Activated naive CD4-positive, alpha-beta T cell treated with anti-CD3 and anti-CD28 coated beads, Interleukin-2, amount 50 U/mL, for 72 hours (primary cell): ENCODE measurements around the gene TP53I13. TPM values are rescaled to one million over a fixed set of nuclear protein-coding genes. Genes with fewer than 3 reads are reported as not detected.

Experiments used
- ATAC-seq, 2 donors: fragments of 150-1000 bp; cut with Tn5 transposase; 2 replicates each; pipeline ENCODE4 v1.10.0; 2021; ENCODE audit warnings: mild to moderate bottlenecking in 2 of 2, moderate library complexity in 2 of 2
- DNase-seq, 2 donors: peaks; one replicate each; pipeline ENCODE4 v3.0.0; 2021 to 2022; ENCODE audit warnings: low spot score in 2 of 2
- H3K27ac Mint-ChIP-seq, 2 donors: one replicate each; pipeline ENCODE4 v1.8.0; 2022; ENCODE audit warnings: mild to moderate bottlenecking in 2 of 2, mixed read lengths in 2 of 2
- H3K36me3 Mint-ChIP-seq, 2 donors: one replicate each; pipeline ENCODE4 v1.8.0; 2022; ENCODE audit warnings: mixed read lengths in 2 of 2
- H3K9me3 Mint-ChIP-seq, 2 donors: one replicate each; pipeline ENCODE4 v1.8.0; 2022; ENCODE audit warnings: mixed read lengths in 2 of 2
- total RNA-seq, 2 donors: library from RNA; stranded (reverse); gene quantifications; one replicate each; pipeline ENCODE4 v1.2.3, GENCODE V29; 2022

TP53I13 gene
- total RNA-seq, 2 donors from 2014 or later = 29.9 to 52.1 TPM

DNA sequence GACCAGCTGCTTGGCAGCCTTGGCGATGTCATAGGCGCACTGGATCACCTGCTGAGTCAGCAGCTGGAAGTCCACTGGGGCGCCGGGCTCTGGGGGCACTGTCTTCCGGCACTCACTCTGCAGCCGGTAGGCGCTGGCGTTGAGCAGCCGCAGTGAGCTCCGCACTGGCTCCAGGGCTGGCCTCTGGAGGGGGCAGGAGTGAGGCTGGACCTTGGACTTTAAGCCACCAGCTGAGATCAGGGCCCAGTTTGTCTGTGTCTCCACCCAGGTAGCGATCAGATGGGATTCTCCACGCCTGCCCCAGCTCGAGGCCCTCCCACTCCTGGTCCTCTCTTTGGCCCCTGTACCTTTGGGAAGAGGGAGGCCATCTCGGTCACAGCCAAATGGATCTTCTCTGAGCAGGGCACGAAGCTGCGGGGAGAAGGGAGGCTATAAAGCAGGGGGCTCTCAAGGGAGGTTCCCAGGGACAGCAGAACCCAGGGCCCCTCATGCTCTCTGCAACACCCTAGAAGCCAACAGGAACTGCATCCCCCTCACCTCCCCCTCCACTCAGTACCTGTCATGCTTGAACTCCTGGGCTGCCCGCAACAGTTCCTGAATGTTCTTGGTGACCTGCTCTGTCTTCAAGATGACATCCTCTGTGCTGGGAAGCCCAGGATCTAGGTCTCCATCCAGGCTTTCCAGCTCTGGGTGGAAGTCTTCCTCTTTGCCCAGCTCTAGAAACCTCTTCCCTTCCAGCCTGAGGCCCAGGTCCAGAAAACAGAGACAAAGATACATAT lies 6.4 kb downstream of the TP53I13 start:
- H3K9me3 Mint-ChIP-seq = no peaks in the 10 kb centered on the region
- H3K36me3 Mint-ChIP-seq = peaks cover 2 to 12% of the 10 kb centered on the region in 2 donors
- peak overlapping the region; percentile 61 to 65 for H3K27ac Mint-ChIP-seq
- DNase-seq = no peak
- ATAC-seq = no peak

DNA sequence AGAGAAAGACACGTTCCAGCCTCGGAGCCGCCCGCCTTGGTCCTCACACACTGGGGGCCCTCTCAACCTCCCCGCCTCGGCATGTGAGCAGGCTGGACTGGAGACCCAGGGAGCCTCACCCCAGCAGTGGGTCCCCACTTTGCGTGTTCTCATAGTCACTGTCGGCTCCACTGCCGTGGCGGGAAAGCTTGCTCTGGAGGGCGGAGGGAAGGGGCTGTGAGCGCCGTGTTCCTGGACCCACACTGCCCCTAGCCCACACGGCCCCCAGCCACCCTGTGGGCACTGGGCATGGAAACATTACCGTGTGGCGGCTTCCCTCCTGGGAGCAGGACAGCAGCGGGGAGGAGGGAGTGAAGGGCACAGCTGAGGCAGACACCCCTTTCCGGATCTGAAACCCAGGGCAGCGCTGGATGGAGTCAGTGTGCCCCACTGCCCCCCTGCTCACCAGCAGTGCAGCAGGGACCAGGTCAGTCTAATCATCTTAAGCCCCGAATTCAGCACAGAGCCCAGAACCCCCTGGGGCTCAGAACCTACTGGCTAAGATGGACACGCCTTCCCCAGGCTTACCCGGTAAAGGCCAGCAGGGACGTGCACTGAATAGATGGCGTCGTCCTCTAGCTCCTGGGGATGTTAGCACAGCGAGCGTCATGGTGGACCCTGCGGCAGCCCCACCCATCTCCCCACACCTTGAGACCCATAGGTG lies 7.2 kb downstream of the TP53I13 start:
- DNase-seq (no peak), ATAC-seq (no peak)
- Mint-ChIP-seq H3K27ac (peak overlapping the region in 1 of 2 donors; percentile 65), H3K9me3 (no peaks in the 10 kb centered on the region), H3K36me3 (peaks cover 9 to 17% of the 10 kb centered on the region in 2 donors)

DNA sequence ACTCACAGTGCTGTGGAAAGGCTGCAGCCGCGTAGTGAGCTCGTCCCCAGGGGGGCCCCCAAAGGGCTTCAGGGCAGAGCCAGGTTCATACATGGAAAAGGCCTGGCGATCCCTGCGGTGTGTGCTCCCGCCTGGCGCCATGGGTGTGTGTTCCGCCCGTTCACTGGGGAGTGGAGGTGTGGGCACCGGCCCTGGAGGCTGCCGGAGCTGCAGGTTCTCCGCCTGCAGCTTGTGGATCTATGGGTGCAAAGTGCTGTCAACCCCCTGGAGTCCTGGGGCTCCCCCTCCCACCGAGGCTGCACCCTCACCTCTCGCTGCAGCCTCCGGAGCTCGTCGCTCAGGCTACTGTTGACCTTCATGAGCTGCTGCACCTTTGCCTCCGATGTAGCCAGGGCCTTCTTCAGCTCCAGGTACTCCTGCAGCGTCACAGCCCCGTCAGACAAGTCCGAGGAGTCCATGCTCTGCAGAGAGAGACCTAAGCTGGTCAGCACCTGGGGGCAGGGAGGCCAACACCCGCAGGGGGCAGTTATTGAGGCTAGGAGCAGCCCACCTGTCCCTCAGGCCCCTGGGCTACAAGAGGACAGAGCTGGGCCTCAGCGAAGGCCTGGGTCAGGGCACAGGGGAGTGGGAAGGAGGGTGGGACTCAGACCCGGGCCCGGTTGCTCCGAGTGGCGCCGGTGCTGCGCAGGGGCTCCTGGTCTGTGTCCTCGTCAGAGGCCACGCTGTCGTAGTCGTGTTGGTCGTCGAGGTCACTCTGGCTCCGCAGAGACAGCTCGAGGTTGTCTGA lies 7.9 kb downstream of the TP53I13 start:
- peak in 1 of 2 donors; percentile 52 for DNase-seq
- ATAC-seq = no peak
- Mint-ChIP-seq H3K36me3 (peaks cover 15 to 21% of the 10 kb centered on the region in 2 donors), H3K9me3 (no peaks in the 10 kb centered on the region), H3K27ac (no peak overlapping the region)

DNA sequence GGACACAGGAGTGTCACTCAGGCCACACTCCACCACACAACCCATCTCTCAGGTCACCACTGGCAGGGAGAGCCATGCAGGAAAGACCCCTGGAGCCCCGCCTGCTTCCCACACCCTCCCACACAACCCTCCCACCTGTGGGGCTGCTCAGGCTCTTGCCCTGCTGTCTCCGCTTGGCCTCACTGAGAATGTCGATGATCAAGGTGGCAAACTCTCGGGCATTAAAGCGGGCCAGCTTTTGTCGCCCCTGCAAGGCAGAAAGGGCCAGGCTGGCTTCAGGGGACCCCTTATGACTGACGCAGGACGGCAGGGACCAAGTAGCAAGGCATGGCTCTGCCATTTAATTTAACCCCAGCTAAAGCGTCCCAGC lies 8.5 kb downstream of the TP53I13 start:
- Mint-ChIP-seq H3K36me3 (peaks cover 15 to 21% of the 10 kb centered on the region in 2 donors), H3K27ac (no peak overlapping the region), H3K9me3 (no peaks in the 10 kb centered on the region)
- DNase-seq (peak in 1 of 2 donors; percentile 52), ATAC-seq (no peak)

DNA sequence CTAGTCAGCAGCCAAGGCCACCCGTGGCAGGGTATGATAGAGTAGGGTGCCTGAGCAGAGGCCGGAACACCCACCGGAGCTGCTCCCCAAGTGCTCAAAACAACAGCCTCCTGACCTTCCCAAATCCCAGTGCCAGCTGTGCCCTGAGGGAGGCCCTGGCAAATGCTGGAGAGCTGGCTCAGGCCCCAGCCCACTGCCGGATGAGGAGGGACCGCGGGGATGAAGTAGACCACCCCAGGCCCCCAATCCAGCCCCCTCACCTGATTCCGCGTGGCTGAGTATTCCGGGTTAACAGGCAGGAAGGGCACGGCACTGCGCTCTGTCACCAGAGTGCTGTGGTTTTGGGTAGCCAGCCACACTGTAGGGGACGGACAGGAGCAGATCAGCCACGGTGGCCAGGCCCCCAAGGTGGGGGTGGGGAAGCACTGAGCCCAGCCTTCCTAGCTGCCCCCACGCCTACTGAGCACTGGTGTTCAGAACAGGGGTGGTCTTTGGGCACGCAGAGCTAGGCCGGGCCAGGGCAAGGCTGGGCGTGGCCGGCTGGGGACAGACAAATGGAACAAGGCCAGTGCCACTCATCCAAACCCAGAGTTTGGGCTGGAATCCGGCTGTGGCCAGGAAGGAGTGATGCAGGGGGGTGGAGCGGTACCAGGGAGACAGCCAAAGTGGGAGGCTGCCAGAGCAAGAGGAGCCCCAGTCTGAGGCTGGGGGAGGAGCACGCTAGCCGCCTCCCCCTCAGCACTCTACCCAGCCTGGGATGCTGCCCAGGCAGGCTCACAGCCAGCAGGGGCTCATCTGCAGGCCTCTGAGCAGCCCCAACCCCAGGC lies 9.1 kb downstream of the TP53I13 start:
- ATAC-seq (no peak), DNase-seq (peak in 1 of 2 donors; percentile 45)
- H3K27ac Mint-ChIP-seq = peak overlapping the region in 1 of 2 donors; percentile 55
- H3K36me3 Mint-ChIP-seq = peaks cover 15 to 26% of the 10 kb centered on the region in 2 donors
- H3K9me3 Mint-ChIP-seq = no peaks in the 10 kb centered on the region

DNA sequence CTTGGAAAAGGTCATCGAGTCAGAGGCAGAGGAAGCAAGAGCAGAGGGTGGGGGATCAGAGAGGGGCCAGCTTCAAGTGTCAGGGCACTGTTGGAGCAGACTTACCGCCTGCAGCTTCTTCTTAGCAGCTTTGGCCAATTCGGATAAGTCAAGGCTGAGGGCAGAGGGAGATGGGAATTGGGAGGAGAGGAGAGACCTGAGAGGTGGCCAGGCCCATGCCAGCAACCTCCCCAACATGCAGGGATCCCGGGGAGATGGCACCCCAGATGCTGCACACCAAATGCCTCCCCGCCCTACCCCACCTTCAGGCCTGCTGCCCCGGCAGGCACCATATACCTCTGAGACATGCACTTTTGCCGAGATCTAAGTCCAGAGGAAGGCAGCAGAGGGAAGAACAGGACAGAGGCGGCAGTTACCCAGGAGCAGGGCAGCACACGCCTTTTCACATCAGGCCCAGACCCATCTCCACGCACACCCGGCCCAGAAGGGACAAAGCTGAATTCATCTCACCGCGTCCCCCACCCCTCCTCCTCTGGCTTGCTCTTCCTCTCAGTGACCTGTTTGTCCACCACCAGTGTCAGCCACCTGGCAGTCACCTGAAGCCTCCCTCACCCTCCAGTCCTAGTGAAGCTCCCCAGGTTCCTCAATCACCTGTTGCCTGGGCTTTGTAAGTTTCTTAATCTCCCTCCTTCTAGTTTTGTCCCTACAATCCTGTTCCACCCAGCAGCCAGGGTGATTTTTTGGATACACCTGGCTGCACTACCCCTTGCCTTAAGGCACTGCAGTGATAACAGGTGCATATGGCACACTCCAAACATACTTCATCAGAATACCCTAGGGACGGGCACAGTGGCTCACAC lies 10.4 kb downstream of the TP53I13 start:
- Mint-ChIP-seq H3K9me3 (no peaks in the 10 kb centered on the region), H3K36me3 (peaks cover 15 to 28% of the 10 kb centered on the region in 2 donors), H3K27ac (peak overlapping the region in 1 of 2 donors; percentile 90)
- DNase-seq (peak in 1 of 2 donors; percentile 50), ATAC-seq (no peak)

DNA sequence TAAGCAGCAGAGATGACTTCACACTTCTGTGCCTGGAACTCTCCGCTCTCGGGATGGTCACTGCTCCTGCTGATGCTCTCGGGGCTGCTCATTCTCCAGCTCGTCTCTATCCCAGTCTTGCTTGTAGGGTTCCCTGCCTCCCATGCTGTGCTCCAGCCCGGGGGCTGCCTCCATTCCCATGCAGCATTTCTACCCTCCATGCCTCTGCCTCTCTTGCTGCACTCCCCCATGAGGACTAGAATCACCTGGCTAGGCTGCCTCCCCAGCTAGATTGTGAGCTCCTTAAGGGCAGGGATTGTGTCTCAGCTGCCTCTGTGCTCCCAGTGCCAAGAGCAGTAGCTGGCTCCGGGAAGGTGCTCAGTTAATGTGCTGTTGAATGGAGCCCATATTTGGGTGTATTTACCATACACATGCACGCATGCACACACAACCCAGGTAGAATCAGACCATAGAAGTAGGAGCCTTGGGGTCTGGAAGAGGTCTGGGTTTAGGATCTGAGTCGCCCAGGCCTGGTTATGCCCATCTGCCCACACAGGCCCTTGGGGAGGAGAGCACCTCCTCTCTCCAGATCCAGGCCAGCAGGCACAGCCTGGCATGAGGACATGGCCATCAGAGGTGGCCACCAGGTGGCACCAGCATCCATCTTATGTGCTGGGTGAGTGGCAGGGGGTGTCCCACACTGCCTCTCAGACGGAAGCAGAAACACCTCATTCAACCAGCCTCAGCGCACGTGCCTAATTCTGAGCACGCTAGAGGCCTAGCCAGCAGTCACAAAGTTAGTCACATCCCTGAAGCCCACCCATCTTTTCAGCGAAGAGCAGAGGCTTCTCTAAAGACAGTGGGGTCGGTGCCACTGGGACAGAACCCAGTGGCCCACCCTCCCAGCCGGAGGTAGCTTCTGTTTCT lies 11.6 kb downstream of the TP53I13 start:
- DNase-seq (peak; percentile 88 to 90), ATAC-seq (peak; percentile 97 to 98)
- no peaks in the 10 kb centered on the region for H3K9me3 Mint-ChIP-seq
- peak overlapping the region; percentile 16 to 92 for H3K27ac Mint-ChIP-seq
- peaks cover 15 to 28% of the 10 kb centered on the region in 2 donors for H3K36me3 Mint-ChIP-seq

DNA sequence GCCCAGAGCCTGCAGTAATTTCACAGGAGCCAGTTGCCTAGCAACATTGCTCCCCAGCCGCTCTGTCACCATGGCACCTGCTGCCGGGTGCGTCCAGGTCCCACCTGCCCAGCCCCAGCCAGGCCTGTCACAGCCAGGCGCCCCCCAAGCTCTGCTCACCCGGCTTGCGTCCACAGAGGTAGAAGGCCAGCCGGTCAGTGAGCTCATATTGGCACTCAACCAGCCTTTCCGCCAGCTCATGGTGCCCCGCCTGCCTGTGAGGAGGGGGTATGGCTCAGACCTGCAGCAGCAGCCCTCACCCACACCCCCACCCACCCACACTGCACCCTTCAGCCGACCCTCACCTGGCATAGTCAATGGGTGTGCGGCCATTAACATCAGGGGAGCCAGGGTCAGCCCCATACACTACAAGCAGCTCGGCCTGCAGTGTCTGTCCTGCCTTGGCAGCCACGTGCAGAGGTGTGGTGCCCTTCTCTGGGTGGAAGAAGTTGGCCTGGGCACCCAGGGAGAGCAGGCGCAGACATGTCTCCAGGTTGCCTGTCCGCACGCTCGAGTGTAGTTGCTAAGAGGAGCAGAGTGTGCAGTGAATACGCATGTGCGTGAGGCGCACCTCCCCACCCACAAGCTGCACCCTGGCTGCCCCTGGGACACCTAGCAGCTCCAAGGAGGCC lies 13.2 kb downstream of the TP53I13 start:
- no peak for DNase-seq
- Mint-ChIP-seq H3K36me3 (peaks cover 15 to 28% of the 10 kb centered on the region in 2 donors), H3K27ac (peak overlapping the region in 1 of 2 donors; percentile 90), H3K9me3 (no peaks in the 10 kb centered on the region)
- no peak for ATAC-seq

DNA sequence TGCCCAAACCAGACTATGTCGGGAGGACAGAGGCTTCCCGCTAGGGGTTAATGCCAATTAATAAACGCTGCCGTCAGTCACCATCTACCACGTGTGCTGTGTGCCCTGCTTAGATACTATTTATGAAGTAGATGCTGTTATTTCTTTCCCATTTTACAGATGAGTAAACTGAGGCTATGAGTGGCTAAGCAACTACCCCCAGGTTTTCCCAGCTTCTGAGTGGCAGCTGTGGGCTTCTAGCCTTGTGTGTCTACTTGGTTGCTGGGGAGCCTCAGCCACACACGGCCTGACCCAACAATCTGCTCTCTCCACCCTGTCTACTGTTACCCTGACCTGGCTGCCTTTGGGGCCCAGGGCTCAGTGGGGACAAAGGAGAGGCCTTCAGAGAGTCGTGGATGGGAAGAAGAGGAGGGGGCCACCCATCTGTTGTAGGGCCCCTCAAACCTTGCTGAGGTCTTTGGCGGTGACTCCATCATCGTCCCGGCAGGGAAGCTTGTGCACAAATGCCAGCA lies 13.8 kb downstream of the TP53I13 start:
- peak overlapping the region in 1 of 2 donors; percentile 90 for H3K27ac Mint-ChIP-seq
- no peaks in the 10 kb centered on the region for H3K9me3 Mint-ChIP-seq
- DNase-seq (no peak), ATAC-seq (no peak)
- peaks cover 15 to 28% of the 10 kb centered on the region in 2 donors for H3K36me3 Mint-ChIP-seq

DNA sequence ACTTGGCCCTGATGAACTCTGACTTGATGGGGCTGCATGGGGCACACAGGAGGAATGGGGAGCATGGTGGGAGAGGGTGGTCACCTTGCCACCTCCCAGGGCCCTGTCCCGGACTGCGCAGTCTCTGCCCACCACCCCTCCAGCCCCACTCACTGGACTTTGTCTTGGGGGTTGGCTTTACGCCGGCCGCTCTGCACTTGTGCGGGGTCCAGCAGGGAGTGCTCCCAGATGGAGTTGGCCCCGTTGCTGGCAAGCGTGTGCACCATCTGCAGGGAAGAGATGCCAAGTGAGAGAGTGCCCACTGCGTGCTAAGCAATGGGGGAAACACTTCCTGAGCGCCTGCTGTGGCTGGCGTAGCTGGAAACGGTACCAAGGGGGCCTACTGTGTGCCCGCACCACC lies 14.3 kb downstream of the TP53I13 start:
- H3K9me3 Mint-ChIP-seq = no peaks in the 10 kb centered on the region
- peak overlapping the region in 1 of 2 donors; percentile 90 for H3K27ac Mint-ChIP-seq
- ATAC-seq = no peak
- H3K36me3 Mint-ChIP-seq = peaks cover 16 to 28% of the 10 kb centered on the region in 2 donors
- no peak for DNase-seq

DNA sequence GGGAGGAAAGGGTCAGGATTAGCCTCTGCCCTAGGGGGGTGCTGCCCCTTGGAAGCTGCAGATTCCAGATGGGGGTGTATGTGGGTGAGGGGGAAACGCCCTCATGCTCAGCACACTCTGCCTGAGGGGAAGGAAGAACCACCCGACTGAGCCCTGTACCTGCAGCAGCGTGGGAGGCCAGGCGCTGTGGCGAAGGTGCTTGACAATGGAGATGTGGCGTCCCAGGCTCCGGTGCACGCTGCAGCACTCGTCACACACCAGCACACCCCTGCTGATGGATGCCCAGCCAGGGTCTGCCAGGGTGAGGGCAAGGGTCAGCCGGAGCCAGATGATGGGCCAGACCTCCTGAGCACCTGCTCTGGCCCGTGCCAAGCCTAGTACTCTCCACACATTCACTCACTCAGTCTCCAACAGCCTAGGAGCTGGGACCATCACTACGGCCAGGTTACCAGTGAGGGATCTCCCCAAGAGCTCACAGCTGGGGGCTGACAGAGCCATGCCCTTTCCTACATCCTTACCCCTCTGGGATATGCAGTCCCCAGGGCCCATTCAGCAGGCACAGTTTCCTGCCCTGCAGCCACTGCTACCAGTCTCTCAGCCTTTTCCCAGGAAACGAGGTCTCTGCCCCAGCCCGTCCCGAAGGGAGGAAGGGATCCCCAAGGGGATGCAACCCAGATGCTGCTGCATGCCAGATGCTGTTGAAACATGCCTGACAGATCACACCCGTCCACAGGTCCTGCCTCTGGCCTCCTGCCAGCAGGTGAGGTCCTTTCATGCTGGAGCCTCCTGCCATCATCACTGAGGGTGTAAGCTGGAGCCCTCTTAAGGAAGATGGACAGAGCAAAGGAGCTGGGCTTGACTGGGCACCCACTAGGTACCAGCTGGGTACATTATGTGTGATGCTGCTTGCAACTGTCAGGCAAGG lies 15.1 kb downstream of the TP53I13 start:
- no peaks in the 10 kb centered on the region for H3K9me3 Mint-ChIP-seq
- no peak for DNase-seq
- ATAC-seq = no peak
- peaks cover 24 to 34% of the 10 kb centered on the region in 2 donors for H3K36me3 Mint-ChIP-seq
- H3K27ac Mint-ChIP-seq = peak overlapping the region; percentile 72 to 90

DNA sequence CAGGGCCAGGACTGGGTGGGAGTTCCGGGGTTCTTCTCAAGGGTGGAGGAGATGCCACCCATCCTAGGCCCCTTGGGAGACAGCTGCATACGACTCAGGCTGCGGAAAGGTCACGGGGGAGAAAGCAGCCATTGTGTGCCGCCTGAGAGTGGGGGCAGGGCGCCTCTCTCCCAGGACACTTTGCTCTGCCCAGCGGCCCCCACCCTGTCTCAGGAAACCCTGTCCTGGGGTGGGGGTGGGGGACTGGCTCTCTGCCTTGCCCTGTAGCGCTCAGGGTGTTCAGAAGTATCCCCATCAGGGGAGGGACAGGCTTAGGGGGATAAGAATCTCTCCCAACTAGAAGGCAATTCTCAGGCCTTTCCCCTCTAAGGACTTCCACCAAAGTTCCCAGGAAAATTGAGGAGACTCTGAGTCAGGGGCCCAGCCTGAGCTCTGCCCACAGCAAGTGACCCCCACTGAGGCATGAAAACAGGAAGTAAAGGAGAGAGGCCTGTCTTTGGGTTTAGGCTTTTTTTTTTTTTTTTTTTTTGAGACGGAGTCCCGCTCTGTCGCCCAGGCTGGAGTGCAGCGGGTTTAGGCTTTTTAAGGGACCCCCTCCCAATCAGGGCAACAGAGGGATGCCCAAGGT lies 16.1 kb downstream of the TP53I13 start:
- ATAC-seq (no peak), DNase-seq (no peak)
- H3K36me3 Mint-ChIP-seq = peaks cover 25 to 34% of the 10 kb centered on the region in 2 donors
- peak overlapping the region; percentile 89 to 90 for H3K27ac Mint-ChIP-seq
- no peaks in the 10 kb centered on the region for H3K9me3 Mint-ChIP-seq
